SH-SY5Y (cell line): ENCODE results near the gene MORF4L1.

Source experiments
- GATA2 ChIP-seq: IDR thresholded peaks from 2 replicates; pipeline ENCODE4 v1.6.1; 2011; ENCODE audit warnings: mild to moderate bottlenecking, low read depth, low read length
- GATA3 ChIP-seq: IDR thresholded peaks from 2 replicates; pipeline ENCODE4 v1.6.1; 2011; ENCODE audit warnings: low read depth, mild to moderate bottlenecking, low read length, moderate library complexity

Gene MORF4L1, protein sequence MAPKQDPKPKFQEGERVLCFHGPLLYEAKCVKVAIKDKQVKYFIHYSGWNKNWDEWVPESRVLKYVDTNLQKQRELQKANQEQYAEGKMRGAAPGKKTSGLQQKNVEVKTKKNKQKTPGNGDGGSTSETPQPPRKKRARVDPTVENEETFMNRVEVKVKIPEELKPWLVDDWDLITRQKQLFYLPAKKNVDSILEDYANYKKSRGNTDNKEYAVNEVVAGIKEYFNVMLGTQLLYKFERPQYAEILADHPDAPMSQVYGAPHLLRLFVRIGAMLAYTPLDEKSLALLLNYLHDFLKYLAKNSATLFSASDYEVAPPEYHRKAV

DNA sequence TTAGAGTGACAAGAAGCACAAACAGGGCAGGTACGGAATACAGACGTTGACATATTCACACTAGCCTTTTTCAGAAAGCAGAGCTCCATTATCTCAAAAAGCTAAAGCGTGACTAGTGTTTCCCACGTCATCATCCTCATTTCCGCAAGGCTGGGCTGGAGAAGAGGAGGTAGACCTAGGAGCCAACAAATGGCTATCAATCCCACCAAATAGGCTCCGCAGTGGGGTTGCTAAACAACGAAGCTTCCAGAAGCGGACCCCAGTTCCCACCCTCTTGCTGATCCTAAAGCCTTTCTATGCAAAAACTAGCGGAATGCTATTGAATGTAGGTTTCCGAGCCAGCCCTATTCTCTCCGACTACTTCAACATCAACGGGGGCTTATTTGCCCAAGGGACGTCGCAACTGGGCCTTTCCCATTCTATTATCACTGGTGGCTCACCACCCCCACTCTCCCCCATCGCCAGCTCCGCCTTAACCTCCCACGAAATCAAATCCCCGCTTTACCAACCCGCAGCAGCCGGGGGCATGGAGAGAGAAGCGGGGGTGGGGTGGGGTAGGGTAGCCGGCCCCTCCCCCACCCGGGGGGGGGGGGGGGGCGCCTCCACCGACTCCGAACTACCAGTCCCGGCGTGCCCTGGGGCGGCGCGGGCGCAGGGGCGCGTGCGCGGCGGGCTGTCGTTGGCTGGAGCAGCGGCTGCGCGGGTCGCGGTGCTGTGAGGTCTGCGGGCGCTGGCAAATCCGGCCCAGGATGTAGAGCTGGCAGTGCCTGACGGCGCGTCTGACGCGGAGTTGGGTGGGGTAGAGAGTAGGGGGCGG, at the start of gene MORF4L1:
TSS of gene MORF4L1 (plus strand) at position 736 of the 817 bp plus-strand sequence. CDS start 128 bp downstream, outside the sequence.
- TF ChIP-seq GATA3 (no peak), GATA2 (no peak)

DNA sequence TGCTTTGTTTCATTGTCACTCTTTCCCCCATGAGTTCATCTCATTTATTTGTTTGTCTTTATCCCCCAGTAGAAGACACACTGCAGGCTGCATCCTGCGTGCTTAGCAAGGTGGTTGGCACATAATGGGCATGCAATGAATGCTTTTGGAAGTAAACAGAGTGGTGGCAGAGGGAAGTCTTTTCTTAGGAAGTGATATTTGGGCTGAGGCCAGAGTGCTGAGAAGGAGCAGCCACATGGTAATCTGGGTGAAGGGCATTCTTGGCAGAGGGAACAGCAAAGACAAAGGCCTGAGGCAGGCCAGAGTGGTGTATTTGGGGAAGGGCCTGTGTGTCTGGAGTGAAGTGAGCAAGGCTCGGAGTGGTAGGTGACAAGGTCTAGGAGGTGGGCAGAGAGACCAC, 43.8 kb upstream of the MORF4L1 start:
- TF ChIP-seq GATA2 (no peak), GATA3 (no peak)

DNA sequence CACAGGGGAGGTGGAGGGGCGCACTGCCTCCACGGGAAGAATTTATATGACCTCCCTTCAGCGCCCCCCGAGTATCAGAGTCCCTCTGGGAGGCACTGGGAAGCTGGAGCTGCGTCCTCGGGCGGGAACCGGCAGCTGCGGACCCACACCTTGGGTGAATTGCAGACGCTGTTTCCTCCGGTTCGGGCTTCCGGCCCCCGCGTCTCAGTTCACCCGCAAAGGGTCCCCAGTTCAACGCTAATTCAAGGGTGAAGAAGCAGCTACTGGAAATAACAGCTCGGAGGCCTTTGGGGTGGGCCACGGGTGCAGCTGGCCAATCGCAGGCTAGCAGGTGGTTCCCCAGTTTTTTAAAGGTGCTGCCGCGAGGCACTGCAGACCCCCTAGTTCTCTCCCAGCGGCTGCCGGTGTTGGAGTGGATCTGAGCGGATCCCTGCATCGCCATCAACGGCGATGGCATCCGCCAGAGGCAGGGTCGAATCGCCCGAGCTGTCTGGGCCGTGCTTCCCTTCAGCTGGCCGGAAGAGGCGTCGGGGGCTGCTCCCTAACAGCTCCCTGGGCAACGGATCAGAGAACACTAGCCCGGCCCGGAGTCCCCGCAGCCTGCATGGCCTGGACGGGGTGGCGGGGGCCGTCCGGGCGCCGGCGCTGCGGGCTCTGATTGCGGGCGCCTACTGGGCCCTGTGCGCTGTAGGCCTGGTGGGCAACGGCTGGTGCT, 42.0 kb upstream of the MORF4L1 start:
- TF ChIP-seq GATA3: no peak
- TF ChIP-seq GATA2: no peak

DNA sequence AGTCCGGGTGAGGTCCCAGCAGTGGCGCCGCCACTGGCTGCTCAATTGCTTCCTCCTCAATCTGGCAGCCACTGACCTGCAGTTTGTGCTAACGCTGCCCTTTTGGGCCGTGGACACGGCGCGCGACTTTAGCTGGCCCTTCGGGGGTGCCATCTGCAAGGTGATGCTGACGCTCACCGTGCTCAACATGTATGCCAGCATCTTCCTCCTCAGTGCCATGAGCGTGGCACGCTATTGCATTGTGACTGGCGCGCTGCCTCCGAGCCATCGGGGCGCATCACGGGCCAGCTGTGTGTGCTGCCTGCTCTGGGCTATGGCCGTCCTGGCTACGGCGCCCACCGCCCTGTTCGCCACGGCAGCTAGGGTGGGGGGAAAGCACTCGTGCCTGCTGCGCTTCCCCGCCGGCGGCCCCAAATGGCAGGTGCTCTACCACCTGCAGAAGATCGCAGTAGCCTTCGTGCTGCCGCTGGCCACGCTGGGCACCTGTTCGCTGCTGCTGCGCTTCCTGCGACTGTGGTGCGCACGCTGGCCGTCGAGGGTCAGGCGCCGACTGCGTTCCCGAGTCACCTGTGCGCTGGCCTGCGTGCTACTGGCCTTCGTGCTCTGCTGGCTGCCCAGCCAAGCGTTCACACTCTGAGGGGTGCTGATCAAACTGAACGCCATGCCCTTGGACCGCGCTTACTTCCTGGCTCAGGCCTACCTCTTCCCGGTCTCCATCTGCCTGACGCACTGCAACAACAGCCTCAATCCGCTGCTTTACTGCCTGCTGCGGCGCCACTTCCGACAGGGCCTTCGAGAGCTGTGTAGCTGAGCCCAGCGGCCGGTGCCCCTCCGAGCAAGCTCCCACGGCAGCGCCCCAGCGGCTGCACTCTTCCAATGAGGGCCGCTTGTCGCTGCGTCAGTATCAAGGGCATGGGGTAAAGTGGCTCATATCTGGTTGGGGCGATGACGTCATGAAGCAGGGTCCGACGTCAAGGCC, 41.2 kb upstream of the MORF4L1 start:
- TF ChIP-seq GATA2: no peak
- TF ChIP-seq GATA3: no peak

DNA sequence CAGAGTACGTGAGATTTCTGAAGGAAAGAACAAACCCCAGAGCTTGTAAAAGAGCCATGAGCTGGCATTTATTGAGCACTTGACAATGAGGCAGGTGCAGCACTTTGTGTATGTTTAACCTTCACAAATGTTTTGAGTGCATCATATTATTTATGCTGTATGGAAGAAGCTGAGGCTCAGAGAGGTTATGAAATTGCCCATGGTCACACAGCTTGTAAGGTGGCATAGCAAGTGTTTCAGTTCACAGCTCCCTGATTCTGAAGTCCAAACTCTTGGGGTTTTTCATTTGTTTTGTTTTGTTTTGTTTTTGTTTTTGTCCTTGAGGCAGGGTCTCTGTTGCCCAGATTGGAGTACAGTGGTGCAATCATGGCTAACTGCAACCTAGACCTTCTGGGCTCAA, 36.4 kb upstream of the MORF4L1 start:
- TF ChIP-seq GATA2: no peak
- TF ChIP-seq GATA3: no peak

DNA sequence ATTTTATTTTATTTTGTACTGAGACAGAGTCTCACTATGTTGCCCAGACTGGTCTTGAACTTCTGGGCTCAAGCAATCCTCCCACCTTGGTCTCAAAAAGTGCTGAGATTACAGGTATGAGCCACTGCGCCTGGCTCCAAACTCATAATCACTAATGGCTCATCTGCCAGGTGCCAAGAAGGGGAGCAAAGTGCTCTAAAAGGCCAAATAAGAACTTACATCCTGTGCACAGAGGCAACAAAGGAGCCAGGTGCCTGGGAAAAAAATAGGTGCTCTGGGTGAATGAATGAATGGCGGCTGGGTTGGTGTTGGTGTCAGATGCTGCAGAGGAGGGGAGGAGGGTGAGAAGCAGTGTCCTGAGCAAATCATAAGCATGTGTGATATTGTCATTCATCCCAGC, 35.6 kb upstream of the MORF4L1 start:
- no peak for TF ChIP-seq GATA3
- no peak for TF ChIP-seq GATA2

DNA sequence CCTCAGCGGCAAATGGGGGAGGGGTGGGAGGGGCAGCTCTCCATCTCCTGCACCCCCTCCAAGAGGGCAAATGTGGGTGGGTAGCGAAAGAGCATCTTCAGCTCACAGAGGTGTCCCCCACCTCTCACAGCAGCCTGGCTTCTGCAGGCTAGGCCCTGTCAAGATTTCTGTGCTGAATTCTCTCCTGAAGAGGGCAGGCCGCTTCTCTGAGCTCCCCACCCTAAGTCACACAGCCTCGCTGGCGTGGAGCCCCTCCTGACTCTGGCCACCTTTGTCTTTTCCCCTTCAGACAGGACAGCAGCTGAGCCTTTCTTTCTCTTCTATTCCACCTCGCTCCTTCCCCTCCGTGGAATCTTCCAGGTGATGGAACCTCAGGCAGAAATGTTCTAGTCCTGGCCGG, 35.1 kb upstream of the MORF4L1 start:
- TF ChIP-seq GATA2 (no peak), GATA3 (no peak)

DNA sequence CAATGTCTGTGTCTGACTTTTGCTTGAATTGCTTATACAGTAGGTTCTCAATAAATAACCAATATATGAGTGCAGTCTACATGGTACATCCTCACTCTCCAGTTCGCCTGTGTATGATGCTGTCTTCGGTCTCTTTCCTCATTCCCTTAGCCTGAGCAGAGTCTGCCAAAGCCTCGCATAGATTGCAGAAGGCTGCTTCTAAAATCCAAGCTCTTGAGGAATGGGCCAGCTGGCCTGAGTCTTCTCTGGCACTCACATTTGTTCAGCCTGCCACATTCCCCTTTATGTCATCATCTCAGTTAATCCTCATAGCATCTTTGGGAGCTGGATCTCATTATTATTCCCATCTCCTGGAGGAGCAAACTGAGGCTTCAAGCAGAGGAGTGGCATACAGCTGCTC, 34.2 kb upstream of the MORF4L1 start:
- TF ChIP-seq GATA2 (no peak), GATA3 (no peak)

DNA sequence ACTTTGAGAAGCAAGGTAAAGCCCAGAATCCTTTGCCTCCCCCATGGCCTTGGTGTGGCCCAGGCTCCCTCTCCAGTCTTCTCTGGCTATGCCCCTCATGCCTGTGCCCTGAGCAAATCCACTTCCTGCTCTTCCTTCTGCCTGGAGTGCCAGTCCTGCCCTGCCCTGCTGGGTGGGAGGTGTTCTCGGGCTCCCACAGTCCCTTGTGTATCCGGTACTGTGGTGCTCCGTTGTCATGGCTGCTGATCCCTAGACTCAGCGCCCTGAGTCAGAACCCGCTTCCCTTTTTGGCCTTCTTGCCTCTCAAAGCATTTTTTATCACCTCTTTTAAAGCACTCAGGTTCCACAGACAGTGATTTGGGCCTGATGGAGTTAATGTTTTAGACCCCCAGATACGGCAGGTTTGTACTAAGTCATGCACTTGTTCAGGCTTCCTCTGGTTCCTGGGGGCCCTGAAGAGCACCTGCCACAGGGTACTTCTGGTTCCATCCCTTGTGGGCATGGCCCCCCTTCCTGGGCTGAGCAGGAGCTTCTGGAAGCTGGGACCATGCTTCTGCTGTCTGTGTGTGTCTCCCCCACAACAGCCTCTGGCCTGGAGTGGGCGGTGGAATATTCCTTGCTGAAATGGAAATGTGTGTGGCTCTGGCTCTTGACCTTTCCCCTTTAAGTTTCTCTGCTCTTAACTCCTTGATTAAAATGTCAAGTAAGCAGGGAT, 31.9 kb upstream of the MORF4L1 start:
- TF ChIP-seq GATA2: no peak
- no peak for TF ChIP-seq GATA3

DNA sequence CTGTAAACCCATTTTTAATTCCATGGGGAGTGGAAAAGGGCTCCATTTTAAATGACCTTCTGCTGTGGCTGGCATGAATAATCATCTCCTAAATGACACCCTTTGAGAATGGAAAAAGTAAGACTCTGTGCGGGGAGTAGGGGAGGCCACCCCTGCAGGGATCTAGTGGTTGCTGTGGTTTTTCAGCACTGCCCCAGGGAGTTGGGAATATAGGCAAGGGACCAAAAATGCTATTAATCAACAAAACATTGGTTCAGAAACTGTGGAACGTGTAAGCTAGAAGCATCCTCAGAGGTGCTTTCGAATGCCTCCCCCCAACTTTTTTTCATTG, 31.3 kb upstream of the MORF4L1 start:
- TF ChIP-seq GATA2: no peak
- TF ChIP-seq GATA3: no peak

DNA sequence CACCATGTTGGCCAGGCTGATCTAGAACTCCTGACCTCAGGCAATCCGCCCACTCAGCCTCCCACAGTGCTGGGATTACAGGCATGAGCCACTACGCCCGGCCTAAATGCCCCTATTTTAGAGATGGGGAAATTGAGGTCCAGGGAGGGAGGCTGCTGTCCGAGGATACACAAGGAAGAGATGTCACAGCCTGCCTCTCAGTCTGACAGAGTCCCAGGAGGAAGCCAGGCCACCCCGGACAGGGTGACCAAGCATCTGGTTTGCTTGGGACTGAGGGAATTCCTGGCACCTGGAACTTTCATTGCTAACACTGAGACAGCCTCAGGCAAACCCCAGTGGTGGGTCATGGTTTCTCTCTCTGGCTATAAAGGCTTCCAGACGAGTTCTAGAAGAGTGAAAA, 30.8 kb upstream of the MORF4L1 start:
- TF ChIP-seq GATA3: no peak
- TF ChIP-seq GATA2: no peak

DNA sequence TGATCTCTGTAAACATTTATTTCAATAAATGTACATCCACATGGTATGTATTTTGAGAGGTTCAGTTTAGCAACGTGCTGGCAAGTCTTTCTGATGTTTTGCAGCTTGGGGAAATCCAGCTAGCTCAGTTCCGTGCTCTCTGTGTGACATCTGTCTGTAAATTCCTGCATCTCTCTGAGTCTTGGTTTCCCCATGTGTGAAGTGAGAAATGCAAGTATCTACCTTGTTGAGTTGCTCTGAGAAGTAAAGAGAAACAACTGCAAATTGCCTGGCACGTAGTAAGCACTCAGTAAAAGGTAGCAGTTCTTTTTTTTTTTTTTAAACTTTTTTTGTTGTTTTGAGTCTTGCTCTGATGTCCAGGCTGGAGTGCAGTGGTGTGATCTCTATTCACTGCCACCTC, 30.2 kb upstream of the MORF4L1 start:
- no peak for TF ChIP-seq GATA2
- TF ChIP-seq GATA3: no peak

DNA sequence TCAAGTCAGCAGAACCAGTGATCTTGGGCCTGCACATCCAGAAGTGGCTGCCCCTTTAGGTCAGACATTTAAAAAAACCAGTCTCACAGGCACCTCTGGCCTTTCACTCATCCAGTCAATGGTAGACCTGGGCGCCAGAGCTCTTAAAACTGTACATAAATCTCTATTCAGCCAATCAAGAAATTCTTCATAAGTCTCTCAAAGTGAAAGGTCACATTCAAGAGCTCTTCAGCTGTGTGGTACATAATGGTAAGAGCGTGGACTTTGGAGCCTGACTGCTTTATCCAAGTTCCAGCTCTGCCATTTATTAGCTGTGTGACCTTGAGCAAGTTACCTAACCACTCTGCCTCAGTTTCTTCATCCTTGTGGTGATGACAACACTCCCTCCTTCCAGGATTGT, 22.3 kb upstream of the MORF4L1 start:
- TF ChIP-seq GATA3: no peak
- TF ChIP-seq GATA2: no peak
